ENCODE measurements around the gene PTHLH.

Gene PTHLH

DNA sequence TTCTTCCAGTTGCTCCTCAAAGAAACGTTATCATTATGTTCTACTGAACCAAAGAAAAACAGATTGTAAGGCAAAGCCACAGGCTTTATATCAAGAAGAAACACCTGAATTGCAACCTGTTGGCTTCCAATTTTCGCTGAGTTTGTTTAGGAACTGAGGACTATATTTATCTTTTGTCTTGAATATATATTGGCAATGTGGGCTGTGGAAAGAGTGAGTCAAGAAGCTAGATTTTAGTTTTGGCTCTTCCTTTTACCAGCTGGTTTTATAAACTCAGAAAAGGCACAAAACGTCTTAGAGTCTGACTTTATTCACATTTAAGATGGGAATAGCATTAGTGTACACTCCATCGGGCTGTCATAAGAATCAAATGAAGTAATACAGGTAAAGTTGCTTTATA lies 10.4 kb upstream of the PTHLH start:
- Histone ChIP-seq H3K9me3 (no peaks in the 10 kb centered on the region), H3K27me3 (no peaks in the 10 kb centered on the region), H3K27ac (no peak overlapping the region), H3K36me3 (no peaks in the 10 kb centered on the region), H3K4me3 (no peak overlapping the region), H3K4me1 (no peaks in the 10 kb centered on the region)
- DNase-seq = no peak
- intact Hi-C loops (cut with DNase I; ENCODE audit: low total_unique reads) = no loop called here
- TF ChIP-seq, protein P1, sequence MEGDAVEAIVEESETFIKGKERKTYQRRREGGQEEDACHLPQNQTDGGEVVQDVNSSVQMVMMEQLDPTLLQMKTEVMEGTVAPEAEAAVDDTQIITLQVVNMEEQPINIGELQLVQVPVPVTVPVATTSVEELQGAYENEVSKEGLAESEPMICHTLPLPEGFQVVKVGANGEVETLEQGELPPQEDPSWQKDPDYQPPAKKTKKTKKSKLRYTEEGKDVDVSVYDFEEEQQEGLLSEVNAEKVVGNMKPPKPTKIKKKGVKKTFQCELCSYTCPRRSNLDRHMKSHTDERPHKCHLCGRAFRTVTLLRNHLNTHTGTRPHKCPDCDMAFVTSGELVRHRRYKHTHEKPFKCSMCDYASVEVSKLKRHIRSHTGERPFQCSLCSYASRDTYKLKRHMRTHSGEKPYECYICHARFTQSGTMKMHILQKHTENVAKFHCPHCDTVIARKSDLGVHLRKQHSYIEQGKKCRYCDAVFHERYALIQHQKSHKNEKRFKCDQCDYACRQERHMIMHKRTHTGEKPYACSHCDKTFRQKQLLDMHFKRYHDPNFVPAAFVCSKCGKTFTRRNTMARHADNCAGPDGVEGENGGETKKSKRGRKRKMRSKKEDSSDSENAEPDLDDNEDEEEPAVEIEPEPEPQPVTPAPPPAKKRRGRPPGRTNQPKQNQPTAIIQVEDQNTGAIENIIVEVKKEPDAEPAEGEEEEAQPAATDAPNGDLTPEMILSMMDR (IDR thresholded peaks at IDR 0.05) = no peak

DNA sequence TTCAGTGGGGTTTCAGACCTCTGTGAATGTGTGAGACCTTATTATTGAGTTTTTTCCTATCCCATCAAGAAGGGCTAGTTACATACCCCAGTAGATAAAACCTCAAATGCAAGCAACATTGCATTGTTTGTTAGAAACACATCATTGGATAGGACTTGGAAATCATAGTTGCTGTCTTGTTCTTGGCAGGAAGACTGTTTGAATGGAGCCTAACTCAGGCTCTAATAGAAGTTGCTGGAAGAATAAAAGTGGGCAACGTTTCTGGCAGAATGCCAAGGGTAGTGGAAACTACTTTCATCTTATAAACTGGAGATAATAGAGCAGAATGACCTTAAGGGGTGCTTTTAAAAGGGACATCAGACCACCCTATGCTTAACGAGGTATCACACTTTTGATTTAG lies 9.9 kb upstream of the PTHLH start:
- H3K4me1 ChIP-seq = no peaks in the 10 kb centered on the region
- intact Hi-C loops (cut with DNase I; ENCODE audit: low total_unique reads) = no loop called here

GRCh38 chr12:27981874-27982273 lies 9.3 kb upstream of the PTHLH start:
- Histone ChIP-seq H3K4me1 (no peaks in the 10 kb centered on the region), H3K27me3 (no peaks in the 10 kb centered on the region), H3K9me3 (no peaks in the 10 kb centered on the region), H3K36me3 (no peaks in the 10 kb centered on the region), H3K4me3 (no peak overlapping the region), H3K27ac (no peak overlapping the region)
- TF ChIP-seq, protein P1 (IDR thresholded peaks at IDR 0.05) = no peak
- intact Hi-C loops (cut with DNase I; ENCODE audit: low total_unique reads) = no loop called here
- DNase-seq = no peak

More for the DNA sequence above, 9.9 kb upstream of the PTHLH start:
- no peaks in the 10 kb centered on the region for H3K27me3 ChIP-seq
- DNase-seq = no peak
- H3K4me3 ChIP-seq = no peak overlapping the region
- no peaks in the 10 kb centered on the region for H3K36me3 ChIP-seq
- H3K27ac ChIP-seq = no peak overlapping the region
- TF ChIP-seq, protein P1 (IDR thresholded peaks at IDR 0.05) = no peak
- H3K9me3 ChIP-seq = no peaks in the 10 kb centered on the region

GRCh38 chr12:27979145-27979544 lies 6.6 kb upstream of the PTHLH start:
- Histone ChIP-seq H3K27me3 (peaks cover 0 to 20% of the 10 kb centered on the region in 2 donors), H3K27ac (no peak overlapping the region), H3K9me3 (no peaks in the 10 kb centered on the region), H3K36me3 (no peaks in the 10 kb centered on the region), H3K4me3 (no peak overlapping the region), H3K4me1 (peaks cover 0 to 16% (median 9%) of the 10 kb centered on the region in 4 donors)
- DNase-seq = no peak
- TF ChIP-seq, protein P1 (IDR thresholded peaks at IDR 0.05) = no peak
- intact Hi-C loops (cut with DNase I; ENCODE audit: low total_unique reads) = no loop called here

DNA sequence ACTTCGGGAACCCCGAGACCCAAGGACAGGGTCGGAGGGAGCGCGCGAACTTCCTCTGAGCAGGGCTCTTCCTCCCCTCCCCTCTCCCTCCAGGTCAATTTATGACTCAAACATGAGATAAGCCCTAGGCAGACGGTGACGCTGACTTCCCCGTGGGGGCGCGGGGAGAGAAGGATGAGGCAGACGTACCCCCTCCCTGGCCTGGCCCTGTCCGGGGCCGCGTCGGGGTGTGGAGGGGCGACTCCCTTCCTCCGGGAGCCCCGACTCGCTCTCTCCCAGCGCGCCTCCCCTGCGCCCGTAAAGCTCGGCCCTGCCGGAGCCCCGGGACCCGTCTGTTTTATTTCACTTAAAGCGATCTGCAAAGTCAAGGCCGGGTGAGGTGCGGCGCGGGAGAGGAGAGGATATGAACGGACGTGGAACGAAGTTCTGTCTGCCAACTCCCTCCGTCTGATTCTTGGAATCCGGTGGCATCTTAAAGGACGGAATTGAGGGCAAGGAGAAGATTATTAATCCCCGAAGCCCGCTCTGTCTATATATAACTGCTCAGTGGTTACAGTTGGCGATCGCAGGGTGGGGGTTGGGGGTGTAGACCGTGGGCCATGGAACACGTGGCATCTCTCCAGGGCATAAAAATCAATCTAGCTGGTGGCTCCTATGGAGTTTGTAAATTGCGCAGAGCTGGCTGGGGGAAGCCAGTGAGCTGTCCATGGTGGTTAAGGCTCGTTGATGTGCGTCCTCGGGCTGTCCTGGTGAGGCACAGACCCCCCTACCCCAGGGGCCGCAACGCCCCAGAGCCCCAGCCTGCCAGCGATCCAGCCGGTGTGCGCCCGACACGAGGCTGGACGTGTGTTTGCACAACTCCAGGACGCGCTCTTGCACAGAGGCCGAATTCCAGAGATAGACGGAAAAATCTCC lies 2.9 kb upstream of the PTHLH start:
- intact Hi-C loops (cut with DNase I; ENCODE audit: low total_unique reads) = no loop called here

More for the DNA sequence above, 2.9 kb upstream of the PTHLH start:
- Histone ChIP-seq H3K27me3 (peaks cover 0 to 39% of the 10 kb centered on the region in 2 donors), H3K27ac (no peak overlapping the region), H3K4me1 (peaks cover 0 to 27% (median 16%) of the 10 kb centered on the region in 4 donors), H3K9me3 (no peaks in the 10 kb centered on the region), H3K4me3 (peak overlapping the region; percentile 13 to 27), H3K36me3 (no peaks in the 10 kb centered on the region)
- TF ChIP-seq, protein P1 (IDR thresholded peaks at IDR 0.05) = no peak
- DNase-seq = no peak

Measured in tibial artery (tissue), 4 donors.